Activated CD4-positive, alpha-beta memory T cell treated with anti-CD3 and anti-CD28 coated beads for 36 hours (primary cell): ENCODE data around the gene KCNA1. TPM values are rescaled to one million over a fixed set of nuclear protein-coding genes. Genes with fewer than 3 reads are reported as not detected.
A peak's percentile ranks its signal among the peaks of the same experiment; 100 is the strongest.

Experiments
- CTCF ChIA-PET: fragments of 350-600 bp; sonication (Branson Sonifier 250); formaldehyde crosslinking; loops from one replicate; lab custom pipeline; 2021; ENCODE audit warnings: antibody characterized with exemption, inconsistent platforms; lab: Charles Lee
- POLR2A ChIA-PET: fragments of 350-600 bp; sonication (Branson Sonifier 250); formaldehyde crosslinking; loops from one replicate; lab custom pipeline; 2021; ENCODE audit warnings: antibody characterized with exemption; lab: Charles Lee
- DNase-seq: peaks from one replicate; pipeline ENCODE4 v3.0.0-alpha.2; 2020
- H3K27ac Mint-ChIP-seq: one replicate; pipeline ENCODE4 v1.8.0; 2021; ENCODE audit warnings: mixed read lengths
- H3K27me3 Mint-ChIP-seq: one replicate; pipeline ENCODE4 v1.8.0; 2021; ENCODE audit warnings: mixed read lengths
- H3K36me3 Mint-ChIP-seq: one replicate; pipeline ENCODE4 v1.8.0; 2021; ENCODE audit warnings: mixed read lengths
- H3K4me1 Mint-ChIP-seq: one replicate; pipeline ENCODE4 v1.8.0; 2021; ENCODE audit warnings: low read depth, mixed read lengths
- H3K4me3 Mint-ChIP-seq: one replicate; pipeline ENCODE4 v1.8.0; 2021; ENCODE audit warnings: mild to moderate bottlenecking, mixed read lengths
- H3K9me3 Mint-ChIP-seq: one replicate; pipeline ENCODE4 v1.8.0; 2021; ENCODE audit warnings: mixed read lengths
- intact Hi-C: fragments of 100-400 bp; cut with micrococcal nuclease; formaldehyde crosslinking; loops from one replicate; pipeline ENCODE4 v1.15.1; 2023
- total RNA-seq, 2 experiments: library from RNA; stranded (reverse); gene quantifications; one replicate each; pipeline ENCODE4 v1.2.3, GENCODE V29; 2021

Gene KCNA1
- total RNA-seq, 2 experiments from 2014 or later = not detected

DNA sequence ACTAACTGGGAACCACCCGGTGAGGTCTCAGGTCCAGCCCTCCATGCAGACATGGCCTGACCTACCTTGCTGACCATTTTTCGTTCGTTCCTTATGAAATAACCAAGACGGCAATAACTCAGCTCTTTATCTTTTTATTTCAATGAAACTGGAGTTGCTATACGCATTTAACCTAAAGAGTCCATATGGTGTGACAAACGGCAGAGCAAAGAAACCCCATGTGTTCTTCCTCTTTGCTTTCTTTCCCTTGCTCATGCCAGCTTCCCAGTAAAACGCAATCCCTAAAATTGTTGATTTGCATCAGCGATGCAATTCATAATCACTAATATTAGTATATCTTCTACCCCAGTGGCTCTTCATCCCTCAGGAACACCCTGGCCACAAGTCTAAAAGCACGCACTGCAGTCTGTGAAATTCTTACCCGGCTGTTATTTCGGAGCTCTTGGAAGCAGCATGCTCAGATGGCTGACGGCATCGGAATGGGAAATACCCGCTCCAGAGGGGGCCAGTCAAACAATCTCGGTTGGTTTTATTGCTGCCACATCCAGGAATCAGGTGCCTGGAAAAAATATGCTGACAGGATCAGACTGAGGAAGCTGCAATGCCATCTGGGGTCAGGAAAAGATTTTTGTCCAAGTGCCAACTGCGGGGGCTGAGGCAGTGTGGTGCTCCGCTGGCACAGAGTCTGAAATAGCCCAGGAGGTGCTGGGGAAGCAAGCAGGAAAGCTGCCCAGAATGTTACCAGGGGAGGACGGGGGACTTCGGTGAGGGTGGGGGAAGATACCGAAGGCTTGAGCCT is 28.2 kb upstream of the KCNA1 start:
- Mint-ChIP-seq H3K36me3 (no peaks in the 10 kb centered on the region), H3K27ac (no peak overlapping the region), H3K4me1 (no peaks in the 10 kb centered on the region), H3K9me3 (peaks cover 27% of the 10 kb centered on the region), H3K27me3 (peaks cover 17% of the 10 kb centered on the region), H3K4me3 (no peak overlapping the region)
- ChIA-PET CTCF (interaction anchor here (2.0 kb wide), 1 partner anchor 24 kb away, joined by 5 read pairs; no protein-coding TSS in a partner anchor), POLR2A (no interaction called here)
- no peak for DNase-seq
- intact Hi-C loops = no loop called here

DNA sequence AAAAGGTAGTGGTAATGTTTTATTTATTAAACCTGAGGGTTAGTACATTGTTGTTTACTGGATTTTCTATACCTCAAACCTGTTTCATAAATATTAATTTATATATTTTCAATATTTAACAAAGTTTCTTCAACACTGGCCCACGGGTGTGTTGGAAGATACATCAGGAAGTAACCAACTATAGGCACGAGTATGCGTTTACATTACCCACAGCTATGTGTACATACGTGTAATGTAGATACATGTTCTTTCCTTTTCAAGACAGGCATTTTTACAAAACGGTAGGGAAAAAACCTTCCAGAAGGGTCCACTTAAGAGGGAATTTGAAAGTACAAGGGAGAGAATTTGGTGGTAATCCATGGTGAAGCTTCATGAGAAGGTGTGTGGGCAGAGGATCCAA is 17.8 kb upstream of the KCNA1 start:
- no peak overlapping the region for H3K27ac Mint-ChIP-seq
- CTCF ChIA-PET = interaction anchor here (1.4 kb wide), 1 partner anchor 34 kb away, joined by 4 read pairs; no protein-coding TSS in a partner anchor
- H3K4me3 Mint-ChIP-seq = no peak overlapping the region
- DNase-seq = no peak
- intact Hi-C loops = no loop called here
- no peaks in the 10 kb centered on the region for H3K9me3 Mint-ChIP-seq
- H3K36me3 Mint-ChIP-seq = no peaks in the 10 kb centered on the region
- POLR2A ChIA-PET = no interaction called here
- no peaks in the 10 kb centered on the region for H3K4me1 Mint-ChIP-seq
- H3K27me3 Mint-ChIP-seq = peaks cover 27% of the 10 kb centered on the region

DNA sequence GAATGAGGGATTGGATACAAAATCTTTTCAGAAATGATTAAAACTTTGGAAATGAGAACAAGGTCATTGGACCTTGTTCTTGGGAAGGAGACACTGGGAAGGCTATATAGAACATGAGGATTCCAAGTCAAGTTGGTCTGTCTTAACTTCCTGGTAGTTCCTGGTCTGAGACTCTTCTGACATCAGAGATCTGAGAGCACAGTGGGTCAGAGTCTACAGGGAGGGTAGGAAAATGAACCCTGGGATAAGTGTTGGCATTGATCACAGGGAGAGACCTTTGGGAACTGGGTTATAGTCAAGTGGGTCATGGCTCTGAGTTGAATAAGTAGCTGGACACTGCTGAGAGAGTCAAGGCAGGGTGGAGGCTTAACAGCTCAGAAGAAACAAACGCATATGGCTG is 17.3 kb upstream of the KCNA1 start:
- POLR2A ChIA-PET = no interaction called here
- Mint-ChIP-seq H3K27me3 (peaks cover 24% of the 10 kb centered on the region), H3K36me3 (no peaks in the 10 kb centered on the region), H3K4me3 (no peak overlapping the region), H3K27ac (no peak overlapping the region), H3K4me1 (no peaks in the 10 kb centered on the region), H3K9me3 (no peaks in the 10 kb centered on the region)
- intact Hi-C loops = no loop called here
- no peak for DNase-seq
- CTCF ChIA-PET = interaction anchor here (1.4 kb wide), 1 partner anchor 35 kb away, joined by 4 read pairs; no protein-coding TSS in a partner anchor

DNA sequence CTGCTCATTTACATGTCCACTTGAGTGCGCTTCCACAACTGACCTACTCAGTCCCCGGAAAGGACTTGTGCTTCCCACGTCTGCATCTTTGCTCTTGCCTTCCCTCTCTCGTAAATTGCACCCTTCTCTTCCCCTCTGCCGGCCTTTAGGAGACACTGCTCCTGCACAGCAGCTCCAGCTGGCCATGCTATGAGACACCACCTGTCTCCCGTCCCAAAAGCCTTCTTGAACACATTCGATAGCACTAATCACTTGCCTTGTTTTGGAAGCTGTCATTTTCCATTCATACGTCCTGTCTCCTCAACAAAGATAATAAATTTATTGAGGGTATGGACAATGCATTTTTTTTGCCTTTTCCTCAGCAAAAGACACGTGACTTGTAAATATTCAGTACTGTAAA is 15.7 kb upstream of the KCNA1 start:
- H3K9me3 Mint-ChIP-seq = no peaks in the 10 kb centered on the region
- ChIA-PET CTCF (no interaction called here), POLR2A (no interaction called here)
- no peak overlapping the region for H3K27ac Mint-ChIP-seq
- no peak for DNase-seq
- no peaks in the 10 kb centered on the region for H3K36me3 Mint-ChIP-seq
- H3K4me3 Mint-ChIP-seq = no peak overlapping the region
- peaks cover 23% of the 10 kb centered on the region for H3K27me3 Mint-ChIP-seq
- intact Hi-C loops = no loop called here
- no peaks in the 10 kb centered on the region for H3K4me1 Mint-ChIP-seq

DNA sequence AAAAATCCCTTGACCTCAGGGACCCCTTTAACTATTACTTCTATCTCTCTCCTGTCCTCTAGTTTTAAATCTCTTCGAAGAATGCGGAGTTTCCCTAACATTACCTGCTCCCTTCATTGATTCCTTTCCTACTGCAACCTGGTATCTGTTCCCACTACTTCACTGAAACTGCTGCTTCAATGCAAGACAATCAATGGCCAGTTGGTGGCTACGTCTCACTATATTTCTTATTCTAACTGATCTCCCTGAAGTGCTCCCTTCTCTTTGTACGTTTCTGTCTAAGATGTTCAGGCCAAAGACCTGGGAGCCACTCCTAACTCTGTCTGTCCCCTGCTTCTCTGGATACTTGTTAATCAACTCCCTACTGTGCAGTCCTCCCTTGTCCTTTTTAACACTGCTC is 10.3 kb upstream of the KCNA1 start:
- Mint-ChIP-seq H3K27me3 (peaks cover 12% of the 10 kb centered on the region), H3K4me1 (no peaks in the 10 kb centered on the region), H3K9me3 (no peaks in the 10 kb centered on the region), H3K36me3 (no peaks in the 10 kb centered on the region), H3K27ac (no peak overlapping the region), H3K4me3 (no peak overlapping the region)
- intact Hi-C loops = no loop called here
- POLR2A ChIA-PET = no interaction called here
- CTCF ChIA-PET = no interaction called here
- DNase-seq = no peak

DNA sequence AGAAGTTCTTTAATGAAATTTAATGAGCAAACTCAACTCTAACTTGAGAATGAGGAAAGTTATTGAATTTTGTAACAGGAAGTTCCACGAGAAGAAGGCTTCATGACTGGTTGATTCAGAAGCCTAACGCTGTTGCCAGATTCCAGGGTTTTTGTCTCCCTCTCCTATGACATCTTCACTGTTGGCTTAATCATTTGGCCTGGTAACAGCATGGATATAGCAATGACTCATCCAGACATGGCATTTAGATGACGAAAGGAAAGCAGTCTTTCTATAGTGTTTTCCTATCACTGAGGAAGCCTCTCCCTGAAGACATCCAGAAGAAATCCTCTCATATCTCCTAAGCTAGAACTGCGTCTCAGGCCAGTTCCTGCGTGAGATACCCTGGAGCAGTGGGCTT is 9.4 kb upstream of the KCNA1 start:
- H3K27ac Mint-ChIP-seq = no peak overlapping the region
- peaks cover 13% of the 10 kb centered on the region for H3K27me3 Mint-ChIP-seq
- H3K9me3 Mint-ChIP-seq = no peaks in the 10 kb centered on the region
- H3K4me1 Mint-ChIP-seq = no peaks in the 10 kb centered on the region
- H3K4me3 Mint-ChIP-seq = no peak overlapping the region
- DNase-seq = no peak
- POLR2A ChIA-PET = no interaction called here
- intact Hi-C loops = no loop called here
- CTCF ChIA-PET = no interaction called here
- no peaks in the 10 kb centered on the region for H3K36me3 Mint-ChIP-seq

DNA sequence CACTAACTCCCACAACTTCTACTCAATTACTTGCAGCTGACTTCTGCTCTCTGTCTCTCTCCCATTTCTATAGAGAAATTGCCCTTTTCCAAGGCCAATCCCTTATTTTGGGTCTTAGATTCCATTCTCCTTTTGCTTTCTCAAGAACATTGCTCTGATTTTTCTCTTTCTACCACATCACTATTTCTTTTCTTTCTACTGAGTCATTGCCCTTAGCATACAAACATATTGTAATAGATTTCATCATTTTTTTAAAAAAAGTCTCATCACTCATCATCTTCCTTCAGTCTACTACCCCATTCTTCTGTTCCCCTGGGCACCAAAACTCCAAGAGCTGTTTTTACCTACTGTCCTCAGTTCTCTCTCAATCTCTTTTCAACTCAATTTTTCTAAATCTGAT is 4.4 kb upstream of the KCNA1 start:
- Mint-ChIP-seq H3K27ac (no peak overlapping the region), H3K27me3 (peaks cover 23% of the 10 kb centered on the region), H3K4me3 (no peak overlapping the region), H3K4me1 (peaks cover 9% of the 10 kb centered on the region), H3K36me3 (no peaks in the 10 kb centered on the region), H3K9me3 (no peaks in the 10 kb centered on the region)
- ChIA-PET CTCF (no interaction called here), POLR2A (no interaction called here)
- no peak for DNase-seq
- intact Hi-C loops = no loop called here

DNA sequence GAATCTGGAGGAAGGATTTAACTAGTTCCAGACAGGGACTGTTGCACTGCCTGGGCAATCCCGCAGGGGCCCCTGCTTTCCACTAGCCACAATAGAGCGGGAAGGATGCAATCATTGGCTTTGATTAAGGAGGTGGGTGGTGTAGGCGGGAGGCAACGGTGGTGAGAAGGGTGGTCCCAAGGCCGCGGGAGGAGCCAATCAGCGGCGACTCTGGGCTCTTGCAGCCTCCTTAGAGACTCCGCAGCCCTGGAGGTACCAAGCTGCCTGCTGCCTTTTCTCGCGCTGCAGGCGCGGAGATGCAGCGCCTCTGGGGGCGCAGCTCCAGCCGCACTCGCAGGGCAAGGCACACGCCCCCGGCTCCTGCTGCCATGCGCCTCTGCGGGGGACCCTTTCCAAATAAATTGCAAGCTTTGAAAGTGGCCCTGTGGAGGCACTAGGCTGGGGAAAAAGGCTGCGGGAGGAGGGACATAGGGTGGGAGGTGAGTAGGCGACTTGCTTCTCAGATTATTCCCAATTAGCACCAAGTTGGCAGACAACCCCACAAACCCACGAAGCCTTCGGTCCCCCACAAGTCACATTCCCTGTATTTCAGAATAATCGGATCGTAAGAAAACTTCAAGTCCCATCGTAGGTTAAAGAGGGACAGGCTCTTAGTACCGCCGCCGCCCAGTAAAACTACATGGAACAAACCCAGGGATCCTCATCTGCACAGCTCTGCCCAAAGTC is 858 bp upstream of the KCNA1 start:
- CTCF ChIA-PET = interaction anchor here (1.3 to 2.2 kb wide), 3 partner anchors 11 to 54 kb away, joined by 3 to 11 read pairs (median 5); no protein-coding TSS in a partner anchor
- intact Hi-C loops = no loop called here
- Mint-ChIP-seq H3K4me1 (peaks cover 17% of the 10 kb centered on the region), H3K27me3 (peaks cover 39% of the 10 kb centered on the region), H3K9me3 (no peaks in the 10 kb centered on the region), H3K36me3 (no peaks in the 10 kb centered on the region), H3K27ac (no peak overlapping the region), H3K4me3 (peak overlapping the region; percentile 36)
- POLR2A ChIA-PET = no interaction called here
- DNase-seq = peak; percentile 11

DNA sequence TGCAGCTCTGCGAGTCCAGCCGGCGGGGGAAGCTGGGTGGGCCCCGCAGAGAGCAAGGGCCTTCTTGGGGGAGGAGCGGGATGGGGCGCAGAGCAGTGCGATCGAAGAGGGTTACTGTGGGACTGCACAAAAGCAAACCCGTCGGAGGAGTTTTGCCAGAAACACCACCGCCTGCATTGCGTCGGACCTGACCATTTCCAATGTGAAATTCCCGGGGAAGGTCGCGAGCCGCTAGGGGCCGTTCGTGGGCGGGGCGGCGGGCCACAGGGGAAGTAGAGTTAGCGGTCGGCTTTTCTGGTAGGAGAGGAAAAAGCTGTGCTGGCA is 333 bp upstream of the KCNA1 start:
- H3K4me3 Mint-ChIP-seq = peak overlapping the region; percentile 36
- H3K4me1 Mint-ChIP-seq = peaks cover 17% of the 10 kb centered on the region
- H3K27me3 Mint-ChIP-seq = peaks cover 40% of the 10 kb centered on the region
- no peaks in the 10 kb centered on the region for H3K36me3 Mint-ChIP-seq
- ChIA-PET POLR2A (no interaction called here), CTCF (interaction anchor here (1.0 to 2.2 kb wide), 3 partner anchors 12 to 54 kb away, joined by 3 to 11 read pairs (median 4); no protein-coding TSS in a partner anchor)
- DNase-seq = no peak
- intact Hi-C loops = no loop called here
- no peaks in the 10 kb centered on the region for H3K9me3 Mint-ChIP-seq
- no peak overlapping the region for H3K27ac Mint-ChIP-seq

DNA sequence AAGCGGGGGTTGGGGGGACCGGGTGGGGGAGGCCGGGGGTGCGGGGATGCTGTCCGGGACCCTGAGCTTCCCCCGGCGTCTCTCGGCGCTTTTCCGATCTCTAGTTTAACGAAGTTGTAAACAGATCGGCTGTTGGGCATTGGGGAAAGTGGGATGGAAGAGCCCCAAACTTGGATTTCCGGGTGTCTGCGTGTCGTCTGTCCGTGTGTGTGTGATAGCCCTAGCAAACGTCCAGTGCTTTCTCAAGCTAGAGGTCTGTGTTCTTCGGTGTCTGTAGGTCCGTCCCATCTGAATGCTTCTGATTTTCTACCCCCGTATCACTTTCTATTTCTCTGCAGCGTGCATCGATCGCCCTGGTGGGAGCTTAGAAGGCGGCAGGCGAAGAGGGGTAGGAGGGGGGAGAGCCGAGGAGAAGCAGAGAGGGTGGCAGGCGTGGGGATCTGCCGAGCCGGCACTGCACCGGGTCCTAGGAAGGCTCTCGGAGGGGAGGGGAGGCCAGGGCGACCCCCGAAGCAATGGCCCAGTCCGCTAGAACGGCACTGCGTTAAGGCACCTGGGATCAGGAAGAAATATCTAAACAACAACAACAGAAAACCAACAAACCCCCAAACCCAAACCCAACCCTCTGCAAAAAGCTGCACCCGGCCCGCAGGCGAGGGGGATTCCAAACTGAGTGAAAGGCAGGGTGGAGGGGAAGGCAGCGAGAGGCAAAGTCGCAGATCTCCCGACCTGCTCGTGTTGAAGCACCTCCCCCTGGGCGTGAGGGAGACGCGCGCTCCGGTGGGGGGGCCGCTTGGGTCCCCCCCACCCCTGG is 1.0 kb downstream of the KCNA1 start:
- peak; percentile 28 for DNase-seq
- intact Hi-C loops = loop anchor here (5.0 kb wide), 1 partner anchor 53 kb away; no protein-coding TSS in a partner anchor
- H3K4me1 Mint-ChIP-seq = peaks cover 17% of the 10 kb centered on the region
- CTCF ChIA-PET = interaction anchor here (1.0 to 2.2 kb wide), 2 partner anchors 54 to 56 kb away, joined by 4 to 11 read pairs; no protein-coding TSS in a partner anchor
- no peaks in the 10 kb centered on the region for H3K36me3 Mint-ChIP-seq
- peaks cover 44% of the 10 kb centered on the region for H3K27me3 Mint-ChIP-seq
- no peak overlapping the region for H3K27ac Mint-ChIP-seq
- H3K4me3 Mint-ChIP-seq = peak overlapping the region; percentile 80
- H3K9me3 Mint-ChIP-seq = no peaks in the 10 kb centered on the region
- POLR2A ChIA-PET = no interaction called here

DNA sequence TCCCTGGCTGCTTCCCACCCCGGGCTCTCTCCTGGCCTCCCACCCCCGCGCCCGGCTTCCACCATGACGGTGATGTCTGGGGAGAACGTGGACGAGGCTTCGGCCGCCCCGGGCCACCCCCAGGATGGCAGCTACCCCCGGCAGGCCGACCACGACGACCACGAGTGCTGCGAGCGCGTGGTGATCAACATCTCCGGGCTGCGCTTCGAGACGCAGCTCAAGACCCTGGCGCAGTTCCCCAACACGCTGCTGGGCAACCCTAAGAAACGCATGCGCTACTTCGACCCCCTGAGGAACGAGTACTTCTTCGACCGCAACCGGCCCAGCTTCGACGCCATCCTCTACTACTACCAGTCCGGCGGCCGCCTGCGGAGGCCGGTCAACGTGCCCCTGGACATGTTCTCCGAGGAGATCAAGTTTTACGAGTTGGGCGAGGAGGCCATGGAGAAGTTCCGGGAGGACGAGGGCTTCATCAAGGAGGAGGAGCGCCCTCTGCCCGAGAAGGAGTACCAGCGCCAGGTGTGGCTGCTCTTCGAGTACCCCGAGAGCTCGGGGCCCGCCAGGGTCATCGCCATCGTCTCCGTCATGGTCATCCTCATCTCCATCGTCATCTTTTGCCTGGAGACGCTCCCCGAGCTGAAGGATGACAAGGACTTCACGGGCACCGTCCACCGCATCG is 1.8 kb downstream of the KCNA1 start:
- Mint-ChIP-seq H3K4me1 (peaks cover 17% of the 10 kb centered on the region), H3K36me3 (no peaks in the 10 kb centered on the region), H3K4me3 (peak overlapping the region; percentile 27), H3K27ac (no peak overlapping the region), H3K27me3 (peaks cover 45% of the 10 kb centered on the region), H3K9me3 (no peaks in the 10 kb centered on the region)
- ChIA-PET CTCF (interaction anchor here (2.2 kb wide), 1 partner anchor 56 kb away, joined by 11 read pairs; no protein-coding TSS in a partner anchor), POLR2A (no interaction called here)
- intact Hi-C loops = loop anchor here (5.0 kb wide), 1 partner anchor 54 kb away; no protein-coding TSS in a partner anchor
- no peak for DNase-seq
